GM12878 (cell line): ENCODE results near the gene RREB1. TPM values are rescaled to one million over a fixed set of nuclear protein-coding genes. Genes with fewer than 3 reads are reported as not detected.

Source experiments
- ATAC-seq: fragments of 200-7000 bp; cut with Tn5 transposase; 3 replicates; pipeline ENCODE4 v1.9.1; 2020; ENCODE audit warnings: mild to moderate bottlenecking, moderate library complexity
- BruUV-seq: library from RNA; stranded (reverse); fragments of 400-500 nt; replicated peaks from 2 replicates; lab custom pipeline; 2021; lab: Mats Ljungman, UMichigan
- CTCF ChIA-PET: fragments of 300-600 bp; sonication (Branson Sonifier 250); formaldehyde crosslinking; extraction: SDS; loops from one replicate; lab custom pipeline; 2021; ENCODE audit warnings: inconsistent platforms; lab: Yijun Ruan, JAX
- POLR2A ChIA-PET: fragments of 350-600 bp; formaldehyde crosslinking; extraction: SDS; loops from one replicate; lab custom pipeline; 2021; ENCODE audit warnings: inconsistent platforms; lab: Charles Lee
- RAD21 ChIA-PET: fragments of 300-600 bp; sonication (Branson Sonifier 250); formaldehyde crosslinking; loops from one replicate; lab custom pipeline; 2023; ENCODE audit warnings: antibody characterized with exemption; ENCODE audit not compliant: unreplicated experiment; lab: Charles Lee
- SMC1A ChIA-PET: fragments of 300-600 bp; sonication (Branson Sonifier 250); formaldehyde crosslinking; loops from one replicate; lab custom pipeline; 2023; ENCODE audit not compliant: unreplicated experiment, uncharacterized antibody; lab: Charles Lee
- DNase-seq: peaks from one replicate; pipeline ENCODE4 v3.0.0-alpha.2; 2011; ENCODE audit warnings: low read depth, low spot score
- FAIRE-seq: peaks from 3 replicates; lab custom pipeline; 2011; peaks lifted over from hg19 to GRCh38; lab: Jason Lieb, UNC
- H2AFZ ChIP-seq: 2 replicates; pipeline ENCODE4 v1.6.0; 2011; ENCODE audit warnings: low read depth, low read length, control low read depth; ENCODE audit not compliant: control insufficient read depth
- H3K27ac ChIP-seq: 2 replicates; pipeline ENCODE4 v1.5.1; 2011; ENCODE audit warnings: control low read depth; ENCODE audit not compliant: control insufficient read depth, insufficient read depth
- H3K27me3 ChIP-seq, 2 experiments: replicated peaks in 1 of 2; 2 replicates each; pipeline versions ENCODE4 v1.6.0 to v1.6.1; 2011; ENCODE audit warnings: low read length in 1 of 2; ENCODE audit not compliant: control insufficient read depth in 2 of 2, insufficient read depth in 2 of 2
- H3K36me3 ChIP-seq, 2 experiments: 2 replicates each; pipeline ENCODE4 v1.5.1; 2011; ENCODE audit warnings: low read length in 1 of 2; ENCODE audit not compliant: control insufficient read depth in 2 of 2, insufficient read depth in 2 of 2
- H3K4me1 ChIP-seq: 2 replicates; pipeline ENCODE4 v1.6.1; 2011; ENCODE audit warnings: mild to moderate bottlenecking, low read length, moderate library complexity, mixed read lengths; ENCODE audit not compliant: control insufficient read depth, insufficient read depth
- H3K4me2 ChIP-seq: 2 replicates; pipeline ENCODE4 v1.6.0; 2011; ENCODE audit warnings: control low read depth; ENCODE audit not compliant: control insufficient read depth, insufficient read depth
- H3K4me3 ChIP-seq: fragments of 200-600 bp; sonication (generic); 2 replicates; pipeline ENCODE4 v1.5.1; 2016
- H3K79me2 ChIP-seq: 2 replicates; pipeline ENCODE4 v1.6.0; 2011; ENCODE audit warnings: low read length; ENCODE audit not compliant: control insufficient read depth, insufficient read depth
- H3K9ac ChIP-seq: 2 replicates; pipeline ENCODE4 v1.8.0; 2011; ENCODE audit warnings: low read length, control low read depth, mixed read lengths; ENCODE audit not compliant: control insufficient read depth, insufficient read depth
- H3K9me3 ChIP-seq: replicated peaks from 3 replicates; pipeline ENCODE4 v1.5.1; 2011; ENCODE audit warnings: mild to moderate bottlenecking, low read length; ENCODE audit not compliant: control insufficient read depth, insufficient read depth
- H4K20me1 ChIP-seq: 2 replicates; pipeline ENCODE4 v1.6.0; 2011; ENCODE audit not compliant: control insufficient read depth, insufficient read depth
- ATF7 ChIP-seq: fragments of 450-650 bp; IDR thresholded peaks from 2 replicates; pipeline ENCODE4 v1.6.1; 2016; ENCODE audit warnings: low read depth, mild to moderate bottlenecking
- BRCA1 ChIP-seq: IDR thresholded peaks from 2 replicates; pipeline ENCODE4 v1.6.1; 2011; ENCODE audit warnings: low read depth, low read length, improper control_type of control experiment
- CREM ChIP-seq: IDR thresholded peaks from 2 replicates; pipeline ENCODE4 v1.6.1; 2014; ENCODE audit warnings: antibody characterized with exemption, low read depth
- FOS ChIP-seq: IDR thresholded peaks from 3 replicates; pipeline ENCODE4 v1.6.1; 2011; ENCODE audit warnings: borderline replicate concordance; ENCODE audit not compliant: insufficient read length; ENCODE audit errors: extremely low read depth
- GATAD2B ChIP-seq: fragments of 450-650 bp; conservative IDR thresholded peaks from 2 replicates; pipeline ENCODE4 v1.6.1; 2017; ENCODE audit warnings: low read depth, mild to moderate bottlenecking, moderate library complexity
- HCFC1 ChIP-seq: fragments of 150-350 bp; IDR thresholded peaks from 2 replicates; pipeline ENCODE4 v1.6.1; 2014; ENCODE audit warnings: low read length
- HDAC6 ChIP-seq: fragments of 200-600 bp; sonication (generic); IDR thresholded peaks from one replicate; pipeline ENCODE4 v1.8.0; 2017; ENCODE audit warnings: antibody characterized with exemption; ENCODE audit not compliant: unreplicated experiment
- IKZF1 ChIP-seq: fragments of 450-650 bp; conservative IDR thresholded peaks from 2 replicates; pipeline ENCODE4 v1.6.1; 2017; ENCODE audit warnings: antibody characterized with exemption, mild to moderate bottlenecking
- JUND ChIP-seq: IDR thresholded peaks from 2 replicates; pipeline ENCODE4 v1.6.1; 2012; ENCODE audit warnings: low read depth, mild to moderate bottlenecking, low read length, improper control_type of control experiment, moderate library complexity
- MEF2B ChIP-seq: fragments of 450-650 bp; IDR thresholded peaks from 2 replicates; pipeline ENCODE4 v1.6.1; 2018; ENCODE audit warnings: mild to moderate bottlenecking, moderate library complexity; ENCODE audit not compliant: partially characterized antibody, poor library complexity, severe bottlenecking
- PAX8 ChIP-seq: fragments of 450-650 bp; IDR thresholded peaks from 2 replicates; pipeline ENCODE4 v1.6.1; 2017; ENCODE audit warnings: mild to moderate bottlenecking, moderate library complexity
- YBX1 ChIP-seq: fragments of 450-650 bp; IDR thresholded peaks from 2 replicates; pipeline ENCODE4 v1.6.1; 2016; ENCODE audit warnings: antibody characterized with exemption
- ZSCAN29 ChIP-seq: fragments of 450-650 bp; IDR thresholded peaks from 2 replicates; pipeline ENCODE4 v1.6.1; 2017; ENCODE audit warnings: mild to moderate bottlenecking, moderate library complexity
- WGBS: methylation state at CpG from one replicate; pipeline ENCODE4 v1.1.6; 2016; ENCODE audit warnings: low lambda C conversion rate; ENCODE audit not compliant: insufficient replicate concordance, insufficient coverage; ENCODE audit errors: missing lambda C conversion rate; 5-methylcytosine and 5-hydroxymethylcytosine counted together
- in situ Hi-C: fragments of 300-500 bp; cut with MboI; formaldehyde crosslinking; loops from 9 replicates; pipeline ENCODE4 v1.14.3; 2018; ENCODE audit warnings: mixed read lengths
- intact Hi-C: fragments of 100-400 bp; cut with micrococcal nuclease; formaldehyde crosslinking; loops from one replicate; pipeline ENCODE4 v1.14.2; 2022; ENCODE audit not compliant: unreplicated experiment
- polyA plus RNA-seq, 11 experiments: library from polyadenylated mRNA; depleted of rRNA in 4 of 11; unstranded in 6 of 11; stranded (reverse) in 5 of 11; fragments of >200 nt; fragmentation: Nextera tagmentation in 4 of 11; fragmentation: Illumina TruSeq in 1 of 11; extraction: Ambion mirVana in 4 of 11; extraction: Trizol in 1 of 11; gene quantifications; 1 replicate in 1 of 11; 2 replicates in 10 of 11; pipeline versions ENCODE4 v1.2.1 to v1.2.3, GENCODE V29; 2011 to 2016; ENCODE audit warnings: inconsistent platforms in 2 of 11, missing spikeins in 2 of 11, low read depth in 1 of 11
- total RNA-seq, 4 experiments: library from RNA; depleted of rRNA in 3 of 4; stranded (reverse); fragments of >200 nt in 3 of 4; fragmentation: Illumina TruSeq in 1 of 4; extraction: Trizol in 1 of 4; gene quantifications; 2 replicates each; pipeline versions ENCODE4 v1.2.1 to v1.2.3, GENCODE V29; 2013 to 2021
- TF ChIP-seq, protein P1 (sequence below): IDR thresholded peaks from 2 replicates; pipeline ENCODE4 v1.6.1; 2012; ENCODE audit warnings: low read length, inconsistent platforms

The RREB1 gene
- total and polyA plus RNA-seq, 10 of the 15 experiments (the other 5 are each of a cell fraction or from before 2014, with no cell fraction given), result 1.9 to 30.3 (median 8.6) TPM

DNA sequence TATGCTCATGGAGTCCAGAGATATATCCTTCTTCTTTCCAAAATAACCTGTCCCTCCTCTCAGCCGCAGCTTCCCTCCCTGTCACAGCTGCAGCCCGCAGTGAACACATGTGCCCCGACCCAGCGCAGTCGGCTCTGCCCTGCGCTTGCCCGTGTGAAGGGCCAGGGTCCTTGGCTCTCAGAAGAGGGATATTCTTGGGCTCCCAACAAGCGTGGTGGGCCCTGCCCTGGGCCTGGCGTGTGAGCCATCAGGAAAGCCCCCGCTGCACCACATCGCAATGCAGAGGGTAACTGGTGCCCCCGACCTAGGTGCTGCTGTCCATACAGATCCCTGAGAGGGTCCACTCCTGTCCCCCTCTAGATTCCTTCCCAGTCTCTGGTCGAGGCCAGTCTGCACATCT lies 140.1 kb downstream of the RREB1 start:
- H3K9ac ChIP-seq, result no peak overlapping the region
- ChIA-PET POLR2A (no interaction called here), RAD21 (no interaction called here), SMC1A (interaction anchor here (1.0 to 1.1 kb wide), 2 partner anchors 366 to 571 kb away, joined by 3 read pairs; no protein-coding TSS in a partner anchor), CTCF (interaction anchor here (0.7 kb wide), 1 partner anchor 647 kb away, joined by 3 read pairs; no protein-coding TSS in a partner anchor)
- no peak for FAIRE-seq
- no peaks in the 10 kb centered on the region; the same call in none of the 2 replicates for H4K20me1 ChIP-seq
- BruUV-seq, result no TSS peak
- H3K79me2 ChIP-seq, result peaks cover 3% of the 10 kb centered on the region
- ATAC-seq, result no peak
- no peak for TF ChIP-seq GATAD2B
- no peak for TF ChIP-seq HDAC6
- TF ChIP-seq ATF7, result no peak
- TF ChIP-seq JUND, result no peak
- TF ChIP-seq ZSCAN29, result no peak
- TF ChIP-seq PAX8, result no peak
- no peak for TF ChIP-seq HCFC1
- no peak for TF ChIP-seq YBX1
- TF ChIP-seq FOS, result no peak
- TF ChIP-seq CREM, result no peak
- TF ChIP-seq IKZF1, result no peak
- TF ChIP-seq, protein P1, sequence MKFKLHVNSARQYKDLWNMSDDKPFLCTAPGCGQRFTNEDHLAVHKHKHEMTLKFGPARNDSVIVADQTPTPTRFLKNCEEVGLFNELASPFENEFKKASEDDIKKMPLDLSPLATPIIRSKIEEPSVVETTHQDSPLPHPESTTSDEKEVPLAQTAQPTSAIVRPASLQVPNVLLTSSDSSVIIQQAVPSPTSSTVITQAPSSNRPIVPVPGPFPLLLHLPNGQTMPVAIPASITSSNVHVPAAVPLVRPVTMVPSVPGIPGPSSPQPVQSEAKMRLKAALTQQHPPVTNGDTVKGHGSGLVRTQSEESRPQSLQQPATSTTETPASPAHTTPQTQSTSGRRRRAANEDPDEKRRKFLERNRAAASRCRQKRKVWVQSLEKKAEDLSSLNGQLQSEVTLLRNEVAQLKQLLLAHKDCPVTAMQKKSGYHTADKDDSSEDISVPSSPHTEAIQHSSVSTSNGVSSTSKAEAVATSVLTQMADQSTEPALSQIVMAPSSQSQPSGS, result no peak
- TF ChIP-seq BRCA1, result no peak
- TF ChIP-seq MEF2B, result no peak
- no peak overlapping the region for H3K4me2 ChIP-seq
- H2AFZ ChIP-seq, result no peak overlapping the region
- intact Hi-C loops, result no loop called here
- in situ Hi-C loops, result no loop called here
- no peak overlapping the region for H3K27ac ChIP-seq
- no peak overlapping the region for H3K4me3 ChIP-seq
- no peaks in the 10 kb centered on the region; the same call in 2 of the 3 replicates for H3K9me3 ChIP-seq
- peaks cover 38 to 56% of the 10 kb centered on the region in 2 experiments for H3K36me3 ChIP-seq
- peaks cover 6% of the 10 kb centered on the region for H3K4me1 ChIP-seq
- H3K27me3 ChIP-seq, result no peaks in the 10 kb centered on the region
- 89% methylated on average over 11 of the region's 13 CpGs for WGBS
- no peak for DNase-seq
